Fibroblast of lung (primary cell): Measurements from ENCODE around the gene DNAI2. TPM values are rescaled to one million over a fixed set of nuclear protein-coding genes. Genes with fewer than 3 reads are reported as not detected.

ENCODE experiments used
- DNase-seq, 2 donors: peaks; one replicate each; pipeline versions ENCODE4 v3.0.0 to v3.0.0-alpha.2; 2010; ENCODE audit warnings: low read depth in 2 of 2
- H2AFZ ChIP-seq: 2 replicates; pipeline ENCODE4 v1.5.1; 2012; ENCODE audit warnings: low read length, control low read depth, inconsistent platforms
- H3K27ac ChIP-seq: 2 replicates; pipeline ENCODE4 v1.5.1; 2011; ENCODE audit warnings: low read length, control low read depth; ENCODE audit not compliant: insufficient read depth
- H3K27me3 ChIP-seq: 2 replicates; pipeline ENCODE4 v1.5.1; 2011; ENCODE audit warnings: mild to moderate bottlenecking, low read length; ENCODE audit not compliant: control insufficient read depth, insufficient read depth
- H3K36me3 ChIP-seq: 2 replicates; pipeline ENCODE4 v1.5.1; 2011; ENCODE audit warnings: low read length; ENCODE audit not compliant: control insufficient read depth, insufficient read depth
- H3K4me1 ChIP-seq: 2 replicates; pipeline ENCODE4 v1.5.1; 2011; ENCODE audit warnings: low read length; ENCODE audit not compliant: control insufficient read depth, insufficient read depth; ENCODE audit errors: extremely low read depth
- H3K4me2 ChIP-seq: 2 replicates; pipeline ENCODE4 v1.5.1; 2011; ENCODE audit warnings: low read length, control low read depth; ENCODE audit not compliant: insufficient read depth; ENCODE audit errors: extremely low read depth
- H3K4me3 ChIP-seq, 4 experiments: fragments of 200-600 bp in 1 of 4; sonication (generic) in 1 of 4; replicated peaks in 1 of 4; 2 replicates each; pipeline ENCODE4 v1.5.1; 2011 to 2016; ENCODE audit warnings: low read length in 4 of 4, low read depth in 3 of 4, mild to moderate bottlenecking in 3 of 4, control low read depth in 2 of 4, inconsistent platforms in 1 of 4, mixed read lengths in 1 of 4; ENCODE audit not compliant: insufficient read depth in 1 of 4; ENCODE audit errors: control extremely low read depth in 1 of 4
- H3K79me2 ChIP-seq: 2 replicates; pipeline ENCODE4 v1.5.1; 2012; ENCODE audit warnings: mild to moderate bottlenecking, low read length, inconsistent platforms; ENCODE audit not compliant: control insufficient read depth, insufficient read depth
- H3K9ac ChIP-seq: 2 replicates; pipeline ENCODE4 v1.5.1; 2011; ENCODE audit warnings: mild to moderate bottlenecking, low read length, control low read depth; ENCODE audit not compliant: insufficient read depth
- H3K9me3 ChIP-seq: 2 replicates; pipeline ENCODE4 v1.5.1; 2012; ENCODE audit warnings: low read depth, low read length; ENCODE audit not compliant: control insufficient read depth, insufficient read depth
- H4K20me1 ChIP-seq: 2 replicates; pipeline ENCODE4 v1.5.1; 2011; ENCODE audit warnings: low read length; ENCODE audit not compliant: control insufficient read depth, insufficient read depth; ENCODE audit errors: extremely low read depth
- CTCF ChIP-seq, 2 donors: IDR thresholded peaks in 1 of 2; conservative IDR thresholded peaks in 1 of 2; 1 replicate in 1 of 2; 2 replicates in 1 of 2; pipeline ENCODE4 v1.5.1; 2011 to 2012; ENCODE audit warnings: low read length in 2 of 2, control low read depth in 1 of 2, inconsistent platforms in 1 of 2, low read depth in 1 of 2, mild to moderate bottlenecking in 1 of 2
- EZH2 ChIP-seq: IDR thresholded peaks from 2 replicates; pipeline ENCODE4 v1.5.1; 2012; ENCODE audit warnings: low read length, control low read depth, mild to moderate bottlenecking; ENCODE audit errors: missing control alignments
- polyA plus RNA-seq, 2 donors: library from polyadenylated mRNA; depleted of rRNA in 1 of 2; stranded (reverse) in 1 of 2; unstranded in 1 of 2; fragments of >200 nt; gene quantifications; 2 replicates each; pipeline ENCODE4 v1.2.1, GENCODE V29; 2011 to 2012; ENCODE audit warnings: missing spikeins in 1 of 2
- total RNA-seq: library from RNA; depleted of rRNA; stranded (reverse); fragments of >200 nt; gene quantifications from 2 replicates; pipeline ENCODE4 v1.2.1, GENCODE V29; 2014

Gene DNAI2
- total and polyA plus RNA-seq, 2 donors (not counting 1 experiment from before 2014, with no cell fraction given): not detected

- no peaks in the 10 kb centered on the region for H3K9me3 ChIP-seq
- H3K36me3 ChIP-seq: no peaks in the 10 kb centered on the region
Observed at GRCh38 chr17:74241431-74241830, 32.6 kb upstream of the DNAI2 start.

DNA sequence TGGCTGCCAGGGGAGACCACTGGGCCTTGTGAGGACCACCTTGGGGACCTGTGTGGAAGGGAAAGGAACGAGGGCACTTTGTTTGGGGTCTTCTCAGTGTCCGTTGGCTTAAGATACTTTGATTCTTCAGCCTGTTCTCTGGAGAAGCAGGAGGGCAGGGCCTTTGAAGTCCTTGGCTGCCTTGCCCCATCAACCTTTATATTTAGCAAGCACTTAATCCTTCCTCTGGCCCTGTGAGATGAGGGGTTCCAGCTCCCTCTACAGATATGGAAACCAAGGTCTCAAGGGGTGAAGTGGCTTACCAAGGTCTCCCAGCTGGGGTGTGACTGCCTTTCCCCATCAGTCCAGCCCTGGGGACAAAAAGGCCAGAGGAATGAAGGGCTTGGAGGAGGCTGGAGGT is 32.2 kb upstream of the DNAI2 start:
- H3K4me3 ChIP-seq: no peak overlapping the region
- TF ChIP-seq CTCF (conservative IDR thresholded peaks at IDR 0.05 in 1 of 2, IDR thresholded peaks at IDR 0.05 in 1 of 2; ENCODE audit: low read depth in 1 of 2, low read length in 2 of 2) (no peak), EZH2 (no peak)
- no peaks in the 10 kb centered on the region for H3K27me3 ChIP-seq
- H3K4me2 ChIP-seq: no peak overlapping the region
- no peaks in the 10 kb centered on the region for H3K4me1 ChIP-seq
- no peak overlapping the region for H3K9ac ChIP-seq
- H3K9me3 ChIP-seq: no peaks in the 10 kb centered on the region
- DNase-seq: no peak
- H2AFZ ChIP-seq: no peak overlapping the region
- H3K36me3 ChIP-seq: no peaks in the 10 kb centered on the region
- no peak overlapping the region for H3K27ac ChIP-seq
- H4K20me1 ChIP-seq: no peaks in the 10 kb centered on the region
- H3K79me2 ChIP-seq: no peaks in the 10 kb centered on the region

More at GRCh38 chr17:74241431-74241830, 32.6 kb upstream of the DNAI2 start:
- H3K9ac ChIP-seq: no peak overlapping the region
- H3K79me2 ChIP-seq: no peaks in the 10 kb centered on the region
- H3K27ac ChIP-seq: no peak overlapping the region
- H3K4me1 ChIP-seq: no peaks in the 10 kb centered on the region
- no peak overlapping the region for H3K4me2 ChIP-seq
- H4K20me1 ChIP-seq: no peaks in the 10 kb centered on the region
- TF ChIP-seq EZH2: no peak
- TF ChIP-seq CTCF (conservative IDR thresholded peaks at IDR 0.05 in 1 of 2, IDR thresholded peaks at IDR 0.05 in 1 of 2; ENCODE audit: low read depth in 1 of 2, low read length in 2 of 2): no peak
- H3K27me3 ChIP-seq: no peaks in the 10 kb centered on the region
- H2AFZ ChIP-seq: no peak overlapping the region
- no peak overlapping the region for H3K4me3 ChIP-seq
- DNase-seq: no peak

GRCh38 chr17:74243013-74243755 is 30.9 kb upstream of the DNAI2 start:
- no peaks in the 10 kb centered on the region for H4K20me1 ChIP-seq
- H3K4me1 ChIP-seq: no peaks in the 10 kb centered on the region
- no peak overlapping the region for H2AFZ ChIP-seq
- H3K36me3 ChIP-seq: no peaks in the 10 kb centered on the region
- no peak overlapping the region for H3K9ac ChIP-seq
- TF ChIP-seq CTCF (conservative IDR thresholded peaks at IDR 0.05 in 1 of 2, IDR thresholded peaks at IDR 0.05 in 1 of 2; ENCODE audit: low read depth in 1 of 2, low read length in 2 of 2): no peak
- no peak for TF ChIP-seq EZH2
- DNase-seq: no peak
- no peak overlapping the region for H3K4me3 ChIP-seq
- H3K79me2 ChIP-seq: no peaks in the 10 kb centered on the region
- H3K27me3 ChIP-seq: no peaks in the 10 kb centered on the region
- no peak overlapping the region for H3K27ac ChIP-seq
- no peak overlapping the region for H3K4me2 ChIP-seq
- no peaks in the 10 kb centered on the region for H3K9me3 ChIP-seq
